Left lung (tissue), 10 donors: ENCODE results near the gene MN1. TPM values are rescaled to one million over a fixed set of nuclear protein-coding genes. Genes with fewer than 3 reads are reported as not detected.

ENCODE experiments used
- ATAC-seq: fragments of 200-7000 bp; cut with Tn5 transposase; one replicate; pipeline ENCODE4 v1.9.1; 2020; ENCODE audit warnings: moderate library complexity
- DNase-seq, 4 donors: peaks; one replicate each; pipeline ENCODE4 v3.0.0-alpha.2; 2013 to 2020
- H3K27ac ChIP-seq, 2 donors: fragments of 200-600 bp; sonication (generic) in 1 of 2; one replicate each; pipeline versions ENCODE4 v1.5.0 to v1.8.0; 2020 to 2021
- H3K27me3 ChIP-seq, 2 donors: fragments of 200-600 bp; sonication (generic) in 1 of 2; one replicate each; pipeline versions ENCODE4 v1.5.0 to v1.8.0; 2020 to 2021
- H3K36me3 ChIP-seq, 2 donors: fragments of 200-600 bp; sonication (generic) in 1 of 2; one replicate each; pipeline versions ENCODE4 v1.5.0 to v1.8.0; 2020 to 2021
- H3K4me1 ChIP-seq, 2 donors: fragments of 200-600 bp; one replicate each; pipeline ENCODE4 v1.8.0; 2021
- H3K4me3 ChIP-seq, 2 donors: fragments of 200-600 bp; sonication (generic) in 1 of 2; one replicate each; pipeline versions ENCODE4 v1.5.0 to v1.8.0; 2020 to 2021; ENCODE audit warnings: mild to moderate bottlenecking in 1 of 2
- H3K9me3 ChIP-seq, 2 donors: fragments of 200-600 bp; sonication (generic) in 1 of 2; one replicate each; pipeline versions ENCODE4 v1.5.0 to v1.8.0; 2020 to 2021
- intact Hi-C, 2 donors: fragments of 100-400 bp; cut with DNase I; formaldehyde crosslinking; loops; one replicate each; pipeline versions ENCODE4 v1.11.2 to v1.14.2; 2022
- polyA plus RNA-seq, 6 donors: library from polyadenylated mRNA; unstranded; fragments of 120-200 nt; gene quantifications; one replicate each; pipeline ENCODE4 v1.2.1, GENCODE V29; 2013; ENCODE audit not compliant: insufficient read length in 6 of 6
- total RNA-seq, 2 donors: library from RNA; stranded (reverse); fragmentation: NEBNext Ultra II Directional; extraction: Animal tissue kit (Norgen Biotek cat#: 25700); gene quantifications; one replicate each; pipeline ENCODE4 v1.2.1, GENCODE V29; 2021
- TF ChIP-seq, protein P1 (sequence below), 2 donors: fragments of 200-600 bp; sonication (generic) in 1 of 2; IDR thresholded peaks; one replicate each; pipeline versions ENCODE4 v1.5.0 to v1.8.0; 2021; ENCODE audit warnings: antibody characterized with exemption in 2 of 2
- donor health status: DM: no; HTN: yes; CAD: no.
- donor health status: DM: no; HTN: no; CAD: no.

MN1 gene
- total and polyA plus RNA-seq, 8 donors, result 1.9 to 7.4 (median 3.3) TPM

DNA sequence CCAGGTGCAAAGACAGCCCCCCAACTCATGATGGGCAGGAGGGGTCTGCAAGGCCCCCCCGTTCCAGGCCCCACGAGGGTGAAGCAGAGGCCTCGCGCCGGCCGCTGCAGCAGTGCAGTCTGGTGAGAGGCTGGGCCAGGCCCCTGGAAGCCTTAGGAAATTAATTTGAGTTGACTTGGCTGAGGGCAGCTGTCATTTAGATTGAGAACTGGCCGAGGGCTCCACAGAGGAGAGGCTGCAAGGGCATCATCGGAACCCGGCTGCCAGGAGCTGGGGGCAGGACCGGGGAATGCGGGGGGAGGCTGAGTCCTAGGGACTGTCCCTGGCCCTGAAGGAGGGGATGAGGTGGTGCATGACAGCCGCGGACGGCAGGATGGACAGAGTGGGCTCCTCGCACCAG lies 39.9 kb downstream of the MN1 start:
- DNase-seq (no peak), ATAC-seq (no peak)
- TF ChIP-seq, protein P1, sequence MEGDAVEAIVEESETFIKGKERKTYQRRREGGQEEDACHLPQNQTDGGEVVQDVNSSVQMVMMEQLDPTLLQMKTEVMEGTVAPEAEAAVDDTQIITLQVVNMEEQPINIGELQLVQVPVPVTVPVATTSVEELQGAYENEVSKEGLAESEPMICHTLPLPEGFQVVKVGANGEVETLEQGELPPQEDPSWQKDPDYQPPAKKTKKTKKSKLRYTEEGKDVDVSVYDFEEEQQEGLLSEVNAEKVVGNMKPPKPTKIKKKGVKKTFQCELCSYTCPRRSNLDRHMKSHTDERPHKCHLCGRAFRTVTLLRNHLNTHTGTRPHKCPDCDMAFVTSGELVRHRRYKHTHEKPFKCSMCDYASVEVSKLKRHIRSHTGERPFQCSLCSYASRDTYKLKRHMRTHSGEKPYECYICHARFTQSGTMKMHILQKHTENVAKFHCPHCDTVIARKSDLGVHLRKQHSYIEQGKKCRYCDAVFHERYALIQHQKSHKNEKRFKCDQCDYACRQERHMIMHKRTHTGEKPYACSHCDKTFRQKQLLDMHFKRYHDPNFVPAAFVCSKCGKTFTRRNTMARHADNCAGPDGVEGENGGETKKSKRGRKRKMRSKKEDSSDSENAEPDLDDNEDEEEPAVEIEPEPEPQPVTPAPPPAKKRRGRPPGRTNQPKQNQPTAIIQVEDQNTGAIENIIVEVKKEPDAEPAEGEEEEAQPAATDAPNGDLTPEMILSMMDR (IDR thresholded peaks at IDR 0.05), result no peak
- Histone ChIP-seq H3K4me3 (no peak overlapping the region), H3K27me3 (no peaks in the 10 kb centered on the region), H3K4me1 (no peaks in the 10 kb centered on the region), H3K9me3 (no peaks in the 10 kb centered on the region), H3K27ac (no peak overlapping the region), H3K36me3 (no peaks in the 10 kb centered on the region)
- intact Hi-C loops, result no loop called here

DNA sequence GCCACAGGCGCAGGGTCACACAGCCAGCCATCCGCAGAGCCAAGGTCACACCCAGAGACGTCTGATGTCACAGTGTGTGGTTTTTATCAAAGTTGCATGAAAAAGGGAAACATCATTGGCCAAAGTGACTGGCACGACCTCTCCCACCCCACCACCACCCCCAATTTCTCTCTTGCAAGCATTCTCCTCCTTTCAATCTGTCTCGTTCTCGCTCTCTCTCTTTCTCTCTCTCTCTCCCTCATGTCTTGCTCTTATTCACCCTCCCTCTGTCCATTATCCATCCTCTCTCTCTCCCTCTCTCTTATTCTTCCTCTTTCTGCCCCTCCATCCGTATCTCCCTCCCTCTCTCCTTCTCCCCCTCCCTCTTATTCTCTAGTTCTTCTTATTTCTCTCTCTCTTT lies 40.6 kb downstream of the MN1 start:
- TF ChIP-seq, protein P1 (IDR thresholded peaks at IDR 0.05), result no peak
- Histone ChIP-seq H3K36me3 (no peaks in the 10 kb centered on the region), H3K9me3 (no peaks in the 10 kb centered on the region), H3K27me3 (no peaks in the 10 kb centered on the region), H3K27ac (no peak overlapping the region), H3K4me3 (no peak overlapping the region), H3K4me1 (no peaks in the 10 kb centered on the region)
- no peak for ATAC-seq
- DNase-seq, result no peak
- intact Hi-C loops, result no loop called here

DNA sequence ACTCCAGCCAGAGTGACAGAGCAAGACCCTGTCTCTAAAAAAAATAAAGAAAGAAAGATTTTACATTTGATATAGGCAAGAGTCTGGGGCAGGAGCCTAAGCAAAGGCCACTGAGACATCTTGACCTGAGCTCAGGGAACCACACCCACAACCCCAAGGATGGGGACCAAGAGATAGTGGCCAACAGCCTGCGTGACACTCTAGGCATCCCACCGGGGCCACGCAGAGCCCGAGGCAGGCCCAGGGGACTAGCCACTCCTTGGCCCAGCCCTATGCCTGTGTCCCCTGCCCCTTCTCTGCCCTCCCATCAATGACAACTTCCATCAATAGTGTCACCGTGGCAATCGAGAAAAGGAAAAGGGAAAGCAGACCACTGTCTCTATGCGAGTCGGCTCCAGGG lies 41.1 kb downstream of the MN1 start:
- TF ChIP-seq, protein P1 (IDR thresholded peaks at IDR 0.05), result no peak
- DNase-seq (no peak), ATAC-seq (no peak)
- no peaks in the 10 kb centered on the region for H3K4me1 ChIP-seq
- no peak overlapping the region for H3K4me3 ChIP-seq
- H3K27me3 ChIP-seq, result no peaks in the 10 kb centered on the region
- intact Hi-C loops, result no loop called here
- H3K9me3 ChIP-seq, result no peaks in the 10 kb centered on the region
- H3K27ac ChIP-seq, result no peak overlapping the region
- no peaks in the 10 kb centered on the region for H3K36me3 ChIP-seq

DNA sequence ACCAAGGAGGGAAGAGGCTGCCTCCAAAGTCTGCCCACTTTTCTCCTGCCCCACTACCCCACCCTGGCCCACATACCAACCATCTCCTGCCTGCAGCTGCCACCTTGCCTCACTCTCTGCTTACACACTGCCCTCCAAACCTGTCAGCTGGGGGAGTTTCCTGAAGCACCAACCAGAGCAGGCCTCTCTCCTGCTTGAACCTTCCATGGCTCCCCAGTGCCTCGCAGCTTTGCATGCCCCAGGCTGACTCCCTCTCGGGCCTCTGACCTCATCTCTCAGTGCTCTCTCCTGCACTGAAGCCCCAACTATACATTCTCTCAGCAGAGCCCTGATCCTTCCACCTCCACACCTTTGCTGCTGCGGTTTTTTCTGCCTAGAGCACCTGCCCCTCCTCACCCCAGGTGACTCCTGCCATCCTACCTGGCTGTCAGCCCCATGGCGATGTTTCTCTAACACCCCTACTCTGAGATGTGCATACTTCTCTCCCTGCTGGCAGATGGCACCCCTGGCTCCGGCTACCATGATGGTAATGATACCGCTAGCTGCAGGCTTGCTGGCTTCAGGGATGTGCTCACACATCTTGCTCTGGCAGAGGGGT lies 43.5 kb downstream of the MN1 start:
- intact Hi-C loops, result no loop called here
- no peak for ATAC-seq
- no peaks in the 10 kb centered on the region for H3K36me3 ChIP-seq
- H3K9me3 ChIP-seq, result no peaks in the 10 kb centered on the region
- no peaks in the 10 kb centered on the region for H3K4me1 ChIP-seq
- H3K4me3 ChIP-seq, result no peak overlapping the region
- no peak for DNase-seq
- TF ChIP-seq, protein P1 (IDR thresholded peaks at IDR 0.05), result no peak
- H3K27me3 ChIP-seq, result no peaks in the 10 kb centered on the region
- H3K27ac ChIP-seq, result no peak overlapping the region

DNA sequence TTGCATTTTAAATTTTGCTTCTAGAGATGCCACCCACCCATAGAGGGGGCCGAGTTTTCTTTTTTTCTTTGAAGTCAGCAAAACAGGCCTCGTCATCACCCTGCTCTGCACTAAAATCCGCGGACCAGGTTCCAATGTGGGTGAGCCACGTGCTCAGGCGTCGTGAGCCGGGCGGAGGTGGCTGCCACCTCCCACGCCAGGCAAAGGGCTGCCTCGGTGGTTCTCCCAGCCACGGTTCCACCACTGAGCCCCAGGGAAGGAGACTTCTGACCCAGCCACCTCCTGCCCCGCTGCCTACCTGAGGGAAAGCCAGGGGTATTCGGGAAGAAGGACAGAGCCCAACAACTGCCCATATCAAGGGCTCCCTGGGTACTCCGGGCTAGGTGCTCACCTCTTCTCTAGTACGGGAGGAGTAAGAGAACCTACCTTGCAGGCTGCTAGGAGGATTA lies 45.3 kb downstream of the MN1 start:
- ATAC-seq (no peak), DNase-seq (no peak)
- Histone ChIP-seq H3K4me1 (no peaks in the 10 kb centered on the region), H3K4me3 (no peak overlapping the region), H3K27ac (no peak overlapping the region), H3K9me3 (no peaks in the 10 kb centered on the region), H3K27me3 (no peaks in the 10 kb centered on the region), H3K36me3 (no peaks in the 10 kb centered on the region)
- intact Hi-C loops, result no loop called here
- TF ChIP-seq, protein P1 (IDR thresholded peaks at IDR 0.05), result no peak
